Stimulated activated CD4-positive, alpha-beta T cell treated with anti-CD3 and anti-CD28 coated beads, Interleukin-1b, Interleukin-23, amount 100 ng/mL, for 4 hours (primary cell): Measurements from ENCODE around the gene SEC11C.

Source experiments
- DNase-seq, 2 donors: peaks; one replicate each; pipeline ENCODE4 v3.0.0-alpha.2; 2020; ENCODE audit warnings: low read depth in 2 of 2

The SEC11C gene

GRCh38 chr18:59144483-59144882 lies 4.8 kb downstream of the SEC11C start:
- no peak for DNase-seq

GRCh38 chr18:59145055-59145454 lies 5.4 kb downstream of the SEC11C start:
- no peak for DNase-seq

- DNase-seq, result no peak
These were observed 8.5 kb downstream of the SEC11C start for GRCh38 chr18:59148192-59148591.

GRCh38 chr18:59149007-59149406 lies 9.3 kb downstream of the SEC11C start:
- no peak for DNase-seq

- DNase-seq, result no peak
These were observed 9.7 kb downstream of the SEC11C start for GRCh38 chr18:59149416-59149815.

GRCh38 chr18:59150236-59150635 lies 10.6 kb downstream of the SEC11C start:
- DNase-seq, result no peak

- DNase-seq, result no peak
These were observed 15.5 kb downstream of the SEC11C start for GRCh38 chr18:59155153-59155552.

GRCh38 chr18:59156316-59156715 lies 16.6 kb downstream of the SEC11C start:
- no peak for DNase-seq

- DNase-seq, result no peak
These were observed 19.6 kb downstream of the SEC11C start for GRCh38 chr18:59159265-59159664.

- DNase-seq, result no peak
These were observed 20.3 kb downstream of the SEC11C start for GRCh38 chr18:59159986-59160385.

GRCh38 chr18:59172664-59173249 lies 33.1 kb downstream of the SEC11C start:
- no peak for DNase-seq

- no peak for DNase-seq
These were observed 37.8 kb downstream of the SEC11C start for GRCh38 chr18:59177485-59177884.

GRCh38 chr18:59180150-59180845 lies 40.6 kb downstream of the SEC11C start:
- no peak for DNase-seq

GRCh38 chr18:59182673-59183072 lies 43.0 kb downstream of the SEC11C start:
- DNase-seq, result no peak

- DNase-seq, result no peak
These were observed 49.3 kb downstream of the SEC11C start for GRCh38 chr18:59189008-59189407.

- no peak for DNase-seq
These were observed 50.1 kb downstream of the SEC11C start for GRCh38 chr18:59189746-59190145.

- DNase-seq, result no peak
These were observed 56.6 kb downstream of the SEC11C start for GRCh38 chr18:59196161-59196725.

GRCh38 chr18:59197636-59198035 lies 58.0 kb downstream of the SEC11C start:
- no peak for DNase-seq

- DNase-seq, result no peak
These were observed 58.5 kb downstream of the SEC11C start for GRCh38 chr18:59198215-59198614.

GRCh38 chr18:59200787-59201186 lies 61.1 kb downstream of the SEC11C start:
- DNase-seq, result no peak

GRCh38 chr18:59202258-59202820 lies 62.7 kb downstream of the SEC11C start:
- DNase-seq, result no peak

- DNase-seq, result no peak
These were observed 67.8 kb downstream of the SEC11C start for GRCh38 chr18:59207506-59207905.
